SK-N-DZ (cell line): ENCODE data around the gene MTAP.
A peak's percentile ranks its signal among the peaks of the same experiment; 100 is the strongest.

Source experiments
- DNase-seq: peaks from one replicate; pipeline ENCODE4 v3.0.0-alpha.2; 2015; ENCODE audit warnings: low spot score

Gene MTAP

DNA sequence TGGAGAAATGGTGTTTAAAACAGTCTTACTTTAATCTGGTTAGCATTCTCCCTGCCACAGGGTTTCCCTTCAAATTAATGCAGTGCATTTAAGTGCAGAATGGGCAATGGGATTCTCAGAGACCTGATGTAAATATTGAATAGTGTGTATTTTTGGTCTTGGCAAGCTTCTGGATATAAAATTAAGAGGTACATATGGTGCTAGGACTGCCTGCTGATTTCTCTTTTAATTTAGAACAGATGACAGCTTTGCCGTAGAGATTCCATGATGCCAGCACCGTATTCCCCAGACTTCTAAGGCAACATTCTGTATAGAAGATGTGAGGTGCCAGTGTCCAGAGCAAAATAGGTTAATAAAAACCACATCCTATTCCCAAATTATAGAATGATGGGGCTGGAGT, 1.9 kb downstream of the MTAP start:
- DNase-seq: no peak

DNA sequence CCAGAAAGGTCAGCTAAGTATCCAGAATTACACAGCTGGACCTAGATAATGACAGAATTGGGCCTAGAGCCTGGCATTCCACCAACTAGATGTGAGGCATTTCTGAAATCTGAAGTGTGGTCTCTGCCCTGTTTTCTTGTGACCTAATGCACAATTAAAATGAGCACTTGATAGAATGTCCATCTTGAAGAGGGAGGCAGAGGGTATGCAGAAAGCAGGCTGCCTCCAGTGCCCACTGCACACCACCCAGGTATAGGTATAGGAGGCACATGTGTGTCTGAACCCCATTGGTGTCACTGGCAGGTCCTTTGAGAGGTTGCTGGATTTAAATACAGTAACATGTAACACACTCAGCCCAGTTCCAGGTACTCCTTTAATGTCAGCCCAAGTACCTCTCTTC, 2.4 kb downstream of the MTAP start:
- DNase-seq: no peak

DNA sequence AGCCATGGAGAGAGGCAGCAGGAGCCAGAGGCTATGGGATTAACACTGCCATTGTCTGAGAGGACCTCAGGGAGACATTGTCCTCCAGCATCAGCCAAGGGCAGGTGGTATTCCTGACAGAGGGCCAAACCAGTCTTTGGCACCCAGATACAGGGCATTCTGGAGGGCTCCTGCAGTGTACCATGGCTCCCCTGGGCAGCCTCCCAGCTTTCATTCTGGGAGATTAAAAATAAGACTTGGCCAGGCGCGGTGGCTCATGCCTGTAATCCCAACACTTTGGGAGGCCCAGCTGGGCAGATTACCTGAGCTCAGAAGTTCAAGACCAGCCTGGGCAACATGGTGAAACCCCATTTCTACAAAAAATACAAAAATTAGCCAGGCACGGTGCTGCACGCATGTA, 4.2 kb downstream of the MTAP start:
- DNase-seq: no peak

DNA sequence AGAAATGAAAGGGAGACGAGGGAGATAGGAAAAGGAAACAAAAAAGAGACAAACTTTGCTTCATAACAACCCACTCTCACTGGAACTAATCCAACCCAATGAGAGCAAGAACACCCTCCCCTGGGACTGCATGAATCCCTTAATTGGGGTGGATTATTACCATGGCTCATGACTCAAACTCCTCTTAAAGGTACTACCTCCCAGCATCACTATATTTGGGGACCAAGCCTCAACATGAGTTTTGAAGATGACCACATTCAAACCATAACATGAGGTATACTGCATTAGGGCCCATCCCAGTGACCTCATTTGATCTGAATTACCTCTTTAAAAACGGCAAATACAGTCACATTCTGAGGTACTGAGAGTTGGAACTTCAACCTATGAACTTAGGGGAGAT, 8.0 kb downstream of the MTAP start:
- no peak for DNase-seq

DNA sequence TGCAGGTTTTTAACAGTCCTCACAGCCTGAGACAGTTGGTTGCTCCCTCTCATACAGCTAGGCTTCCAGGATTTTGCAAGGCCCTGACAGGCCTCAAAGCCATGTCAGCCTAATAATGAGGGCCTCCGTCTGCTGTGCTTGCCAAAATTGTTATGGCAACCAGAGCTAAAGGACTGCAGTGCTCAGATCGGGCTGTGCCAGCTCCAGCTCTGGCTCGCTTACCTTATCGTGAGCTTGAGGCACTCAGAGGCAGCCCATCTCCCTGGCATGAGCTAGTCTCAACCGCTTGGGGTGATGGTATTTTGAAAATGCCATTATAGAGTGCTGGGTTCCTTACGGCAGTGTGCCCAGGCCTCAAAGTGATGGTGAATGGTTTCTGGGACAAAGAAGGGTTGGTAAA, 8.4 kb downstream of the MTAP start:
- no peak for DNase-seq

DNA sequence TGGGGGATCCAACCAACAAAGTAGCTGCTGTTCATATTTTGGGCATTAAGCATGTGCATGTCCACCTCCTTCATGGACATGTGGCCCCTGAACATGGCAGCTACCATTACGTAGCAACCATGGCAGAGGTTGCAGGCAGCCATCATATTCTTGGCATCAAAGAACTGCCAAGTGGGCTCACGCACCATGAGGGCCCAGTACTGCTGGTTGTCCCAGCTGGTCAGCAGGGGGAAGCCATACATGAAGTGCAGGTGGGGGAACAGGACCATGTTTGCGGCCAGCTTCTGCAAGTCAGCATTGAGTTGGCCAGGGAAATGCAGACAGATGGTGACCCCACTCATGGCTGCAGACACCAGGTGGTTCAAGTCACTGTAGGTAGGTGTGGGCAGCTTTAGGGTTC, 9.5 kb downstream of the MTAP start:
- no peak for DNase-seq

DNA sequence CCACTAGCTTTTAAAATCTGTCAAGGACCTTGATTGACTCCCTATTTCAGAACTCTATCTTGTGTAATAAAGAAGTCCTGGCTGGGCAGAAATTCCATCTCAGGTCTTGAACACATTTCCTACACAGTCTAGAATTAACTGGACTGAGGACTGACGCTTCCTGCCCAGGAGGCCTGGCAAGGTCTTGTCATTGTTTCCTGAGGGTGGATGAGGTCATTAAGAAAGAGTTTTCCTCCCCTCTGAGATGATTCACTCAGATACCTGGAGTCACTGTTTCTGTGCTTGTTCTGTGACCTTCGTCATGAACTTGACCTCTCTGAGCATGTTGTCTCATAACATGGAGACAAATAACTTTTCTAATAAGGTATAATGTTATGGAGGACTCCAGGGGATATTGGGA, 10.0 kb downstream of the MTAP start:
- DNase-seq: no peak

DNA sequence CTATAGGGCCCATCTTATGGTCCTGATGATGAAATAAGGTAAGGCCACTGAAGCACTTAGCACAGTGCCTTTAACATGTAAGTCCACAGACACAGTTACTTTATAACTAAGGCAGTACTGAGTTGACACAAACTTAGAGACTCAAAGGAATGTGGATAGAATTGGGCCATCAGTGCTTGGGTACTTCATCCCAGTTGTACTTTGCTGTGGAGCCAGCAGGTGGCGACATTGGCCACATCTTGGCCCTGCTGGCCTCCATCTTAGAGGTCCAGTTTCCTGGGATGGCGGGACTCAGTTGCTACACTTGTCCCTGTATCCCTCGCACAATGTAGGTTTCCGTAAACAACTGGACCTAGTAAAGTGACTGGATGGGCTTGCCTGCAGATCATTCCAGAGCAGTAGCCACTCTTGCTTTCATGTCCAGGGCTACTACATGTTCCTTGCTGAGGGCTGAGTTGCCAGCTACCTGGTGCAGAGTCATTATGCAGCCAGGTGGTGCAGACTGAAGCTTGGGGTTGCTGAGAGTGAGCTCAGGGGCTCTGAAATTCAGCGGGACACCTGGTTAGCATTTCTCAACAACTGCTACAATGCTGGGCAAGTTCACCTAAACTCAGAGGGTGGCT, 10.6 kb downstream of the MTAP start:
- DNase-seq: peak; percentile 6

DNA sequence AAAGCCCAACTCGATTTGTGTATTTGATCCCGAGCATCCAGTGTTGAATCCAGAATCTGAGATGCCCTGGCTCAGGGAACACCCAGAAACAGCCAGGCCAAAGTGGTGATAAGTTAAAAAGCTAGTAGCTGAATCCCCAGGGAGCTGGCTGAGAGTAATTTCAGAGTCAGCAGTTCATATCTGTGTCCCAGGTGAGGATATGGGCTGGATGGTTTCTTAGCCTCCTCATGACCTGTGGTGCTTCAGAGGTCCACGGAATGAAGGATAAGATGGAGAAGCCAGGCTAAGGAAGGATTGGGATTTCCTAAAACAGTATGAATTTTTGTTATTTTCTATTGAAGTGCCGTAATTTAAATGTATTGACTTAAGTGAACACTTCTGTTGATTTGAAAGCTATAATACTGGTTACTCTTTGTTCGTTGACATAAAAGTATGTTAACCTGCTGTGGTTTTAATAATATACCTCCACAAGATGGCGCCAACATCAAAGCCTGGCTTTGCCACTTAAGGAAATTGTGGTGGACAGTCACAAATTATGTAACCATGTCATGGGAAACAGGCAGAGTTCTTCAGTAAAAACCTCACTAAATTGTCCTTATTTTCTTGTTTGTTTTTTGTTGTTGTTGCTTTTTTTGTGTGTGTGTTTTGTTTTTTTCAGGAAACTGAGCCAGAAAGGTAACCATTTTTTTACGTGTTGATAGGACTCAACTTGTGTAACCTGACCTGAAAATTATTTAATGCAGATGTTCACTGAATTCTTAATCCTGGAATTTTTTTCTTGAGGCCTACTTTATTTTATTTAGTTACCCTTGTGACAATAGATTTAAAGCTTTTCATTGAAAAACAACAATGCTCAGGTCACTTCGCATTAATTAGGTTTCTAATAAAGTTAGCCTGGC, 11.4 kb downstream of the MTAP start:
- DNase-seq: peak; percentile 30

DNA sequence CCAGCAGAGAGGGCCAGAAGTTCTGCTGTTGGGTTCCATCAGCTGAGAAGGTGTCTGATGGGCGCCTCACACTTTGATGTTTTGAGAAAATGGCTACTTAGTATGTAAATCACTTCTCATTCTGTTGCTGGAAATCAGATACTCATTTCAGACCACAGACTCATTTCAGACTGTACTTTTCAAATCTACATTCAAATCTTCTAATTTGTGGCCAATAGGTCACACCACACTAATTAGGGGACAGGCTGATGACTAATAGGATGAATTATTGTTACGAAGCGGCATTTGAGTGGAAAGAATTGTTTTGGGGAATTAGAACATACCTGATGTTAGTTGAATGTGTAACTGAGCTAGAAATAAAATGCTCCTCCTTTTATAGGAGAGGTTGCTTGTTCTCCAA, 13.2 kb downstream of the MTAP start:
- DNase-seq: no peak

DNA sequence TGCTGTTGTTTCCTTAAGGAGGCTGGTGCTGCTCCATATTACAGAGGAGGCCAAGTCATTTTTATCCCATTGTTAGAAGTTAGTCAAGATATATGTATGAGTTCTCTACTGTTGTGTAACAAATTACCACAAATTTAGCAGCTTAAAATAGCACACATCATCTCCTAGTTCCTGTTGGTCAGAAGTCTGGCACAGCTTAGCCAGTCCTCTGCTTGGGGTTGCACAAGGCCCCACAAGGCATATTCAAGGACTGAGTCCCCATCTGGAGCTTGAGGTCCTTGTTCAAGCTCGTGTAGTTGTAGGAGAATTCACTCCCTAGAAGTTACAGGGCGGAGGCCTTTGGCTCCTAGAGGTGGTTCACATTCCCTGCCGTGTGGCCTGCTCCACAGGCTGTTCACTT, 14.7 kb downstream of the MTAP start:
- no peak for DNase-seq

DNA sequence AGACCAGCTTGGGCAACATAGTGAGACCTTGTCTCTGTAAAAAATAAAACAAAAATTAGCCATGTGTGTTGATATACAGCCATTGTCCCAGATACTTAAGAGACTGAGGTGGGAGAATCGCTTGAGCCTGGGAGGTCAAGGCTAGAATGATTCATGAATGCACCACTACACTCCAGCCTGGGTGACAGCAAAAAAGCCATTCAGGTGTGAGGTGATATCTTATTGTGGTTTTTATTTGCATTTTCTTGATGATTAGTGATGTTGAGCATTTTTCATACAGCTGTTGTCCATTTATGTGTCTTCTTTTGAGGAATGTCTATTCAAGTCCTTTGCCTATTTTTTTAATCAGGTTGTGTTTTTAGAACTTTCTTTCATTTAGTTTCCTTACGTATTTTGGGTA, 23.2 kb downstream of the MTAP start:
- DNase-seq: no peak

DNA sequence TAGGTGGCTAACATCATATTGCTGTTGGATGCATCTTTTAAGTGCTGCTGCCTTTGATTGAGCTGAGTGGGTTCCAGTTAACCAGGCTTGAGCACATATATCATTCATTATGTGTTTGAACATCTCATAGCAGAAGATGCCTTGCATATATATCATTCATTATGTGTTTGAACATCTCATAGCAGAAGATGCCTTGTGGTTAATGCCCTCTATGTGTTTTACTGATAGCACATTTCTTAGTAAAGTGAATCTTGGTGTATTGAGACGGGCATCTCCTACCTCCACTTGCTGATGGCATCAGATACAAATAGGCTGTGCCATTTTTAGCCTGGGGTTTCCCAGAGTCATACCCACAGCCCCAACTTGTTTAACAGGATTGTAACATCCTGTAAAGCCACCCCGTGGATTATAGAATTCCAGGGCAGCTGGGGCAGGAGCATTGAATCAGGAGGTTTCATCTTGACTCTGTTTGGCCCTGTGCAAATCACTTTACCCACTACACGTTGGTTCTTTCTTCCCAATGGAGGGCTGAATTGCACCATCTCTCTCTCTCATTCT, 26.5 kb downstream of the MTAP start:
- DNase-seq: no peak

DNA sequence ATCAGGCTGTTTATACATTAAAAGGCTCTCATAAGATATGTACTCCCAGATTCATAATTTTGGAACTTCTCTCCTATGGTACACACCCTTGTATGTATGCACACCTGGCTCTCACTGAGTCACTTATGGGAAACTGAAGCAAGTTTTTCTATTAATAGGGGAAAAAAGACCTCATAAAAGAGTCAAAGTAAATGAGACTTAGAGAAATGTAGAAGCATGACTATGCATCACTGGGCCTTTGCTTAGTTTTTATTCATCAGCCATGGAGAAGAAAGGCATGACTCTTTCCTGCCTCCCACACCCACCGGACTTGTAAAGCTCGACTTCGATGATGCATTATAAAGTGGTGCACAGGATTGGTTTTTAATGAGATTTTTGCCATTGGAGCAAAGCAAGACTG, 28.2 kb downstream of the MTAP start:
- DNase-seq: no peak

DNA sequence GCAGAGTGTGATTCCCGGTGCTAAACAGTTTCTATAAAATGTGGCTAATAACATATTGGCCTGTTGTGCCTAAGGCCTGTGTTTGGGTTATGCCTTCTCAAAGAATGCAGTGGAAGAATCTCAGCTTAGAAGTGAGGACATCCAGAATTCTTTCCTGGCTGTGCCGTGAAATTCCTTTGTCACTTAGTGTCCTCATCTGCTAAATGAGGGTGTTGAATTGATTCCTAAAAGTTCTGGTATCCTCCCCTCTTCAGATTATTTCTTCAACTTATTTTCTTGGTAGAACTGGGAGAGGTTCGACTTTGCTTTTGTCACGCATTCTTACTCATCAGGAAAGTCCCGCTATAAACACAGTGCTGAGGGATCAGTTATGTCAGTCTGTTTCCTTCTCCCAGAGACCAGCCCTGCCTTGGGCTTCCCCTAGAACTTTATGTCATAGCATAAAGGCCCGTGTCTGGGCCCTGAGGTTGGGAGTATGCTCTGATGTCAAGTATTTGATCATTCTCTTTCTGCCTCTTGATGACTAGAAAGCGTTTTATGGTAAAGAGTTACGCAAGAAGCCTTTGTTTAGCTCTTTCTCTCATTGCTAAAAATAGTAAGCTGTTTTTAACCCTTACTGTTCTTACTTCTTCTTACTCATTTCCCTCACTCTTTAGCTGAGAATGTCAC, 29.5 kb downstream of the MTAP start:
- DNase-seq: no peak

DNA sequence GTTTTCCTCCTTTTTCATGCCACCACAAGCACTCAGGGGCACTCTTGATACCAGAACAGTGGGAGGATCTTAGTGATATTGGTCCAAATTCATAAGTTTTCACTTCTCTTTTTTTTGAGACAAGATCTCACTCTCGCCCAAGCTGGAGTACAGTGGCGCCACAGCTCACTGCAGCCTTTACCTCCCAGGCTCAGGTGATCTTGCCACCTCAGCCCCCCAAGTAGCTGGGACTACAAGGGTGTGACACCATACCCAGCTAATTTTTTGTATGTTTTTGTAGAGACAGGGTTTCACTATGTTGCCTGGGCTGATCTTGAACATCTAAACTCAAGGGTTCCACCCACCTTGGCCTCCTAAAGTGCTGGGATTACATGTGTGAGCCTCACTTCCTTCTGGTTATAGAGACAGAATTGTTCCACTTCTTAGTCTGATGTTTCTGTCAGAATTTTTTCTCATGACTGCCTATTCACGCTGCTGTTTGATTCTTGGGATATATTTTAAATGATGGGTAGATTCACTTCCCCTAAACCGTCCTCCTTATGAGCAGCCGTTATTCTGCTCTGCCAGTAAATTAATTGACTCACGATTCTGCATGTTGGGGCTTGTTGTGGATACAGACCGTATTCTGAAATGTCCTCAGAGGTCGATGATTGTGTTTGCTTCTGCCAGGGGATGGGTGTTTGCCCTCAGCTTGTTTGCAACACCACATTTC, 30.8 kb downstream of the MTAP start:
- DNase-seq: no peak

DNA sequence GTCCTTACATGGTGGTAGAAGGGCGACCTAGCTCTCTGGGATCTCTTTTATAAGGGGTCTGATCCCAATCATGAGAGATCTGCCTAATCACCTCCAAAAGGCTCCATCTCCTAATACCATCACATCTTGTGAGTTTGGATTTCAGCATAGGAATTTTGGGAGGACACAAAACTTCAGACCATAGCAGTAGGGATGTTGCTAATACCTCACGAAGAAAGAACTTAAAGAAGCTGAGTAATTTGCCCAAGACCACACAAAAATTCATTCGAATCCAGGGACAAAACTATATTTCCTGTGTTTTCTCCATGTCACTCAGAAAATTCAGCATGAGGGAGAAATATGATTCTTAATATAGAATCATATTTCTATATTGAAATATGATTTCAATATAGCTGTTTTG, 32.7 kb downstream of the MTAP start:
- no peak for DNase-seq

DNA sequence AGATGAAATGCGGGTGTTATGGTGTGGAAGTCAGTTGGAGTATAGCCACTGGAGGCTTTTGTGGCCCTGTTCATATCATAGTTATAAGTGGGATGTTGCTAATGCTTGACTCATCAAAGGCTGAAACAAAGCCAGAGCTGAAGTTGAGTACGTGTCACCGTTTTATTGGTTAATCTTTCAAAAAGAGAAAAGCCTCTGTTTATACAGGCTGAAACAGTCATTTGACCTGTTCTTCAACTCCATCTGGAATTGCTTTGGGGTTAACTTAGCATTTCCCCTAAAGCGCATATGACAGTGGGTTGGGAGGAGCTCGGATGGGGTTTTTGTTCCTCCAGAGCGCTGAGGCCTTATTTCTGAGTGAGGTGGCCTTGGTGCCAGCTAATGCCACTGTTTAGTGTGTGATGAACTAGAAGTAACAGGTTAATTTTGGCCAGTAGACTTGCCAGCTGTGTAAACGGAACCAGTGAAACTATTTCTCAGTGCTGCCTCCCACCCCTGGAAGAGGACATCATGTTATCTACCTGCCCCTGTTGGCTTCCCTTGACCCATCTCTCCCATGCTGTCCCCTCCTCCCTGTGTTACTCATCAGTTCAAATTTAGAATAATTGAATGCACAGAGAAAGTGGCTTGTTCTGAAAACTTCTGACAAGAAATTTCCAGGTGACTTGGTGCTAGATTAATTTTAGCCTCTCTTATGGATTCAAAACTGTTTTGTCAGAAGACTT, 34.2 kb downstream of the MTAP start:
- no peak for DNase-seq

DNA sequence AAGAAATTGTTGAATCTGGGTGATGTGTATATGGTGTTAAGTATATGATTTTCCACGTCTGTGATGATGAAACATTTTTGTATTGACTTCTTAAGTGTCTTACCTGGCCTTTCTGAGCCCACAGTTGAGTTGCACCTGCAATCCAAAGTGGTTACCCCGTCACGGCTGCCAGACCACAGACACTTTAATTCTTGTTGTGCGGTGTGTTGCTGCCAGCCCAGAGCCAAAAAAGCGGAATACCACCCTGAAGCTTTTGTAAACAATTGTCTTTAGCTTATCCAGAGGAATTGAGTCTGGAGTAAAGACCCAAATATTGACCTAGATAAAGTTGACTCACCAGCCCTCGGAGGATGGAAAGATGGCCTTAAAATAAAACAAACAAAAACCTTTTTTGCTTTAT, 35.1 kb downstream of the MTAP start:
- no peak for DNase-seq

DNA sequence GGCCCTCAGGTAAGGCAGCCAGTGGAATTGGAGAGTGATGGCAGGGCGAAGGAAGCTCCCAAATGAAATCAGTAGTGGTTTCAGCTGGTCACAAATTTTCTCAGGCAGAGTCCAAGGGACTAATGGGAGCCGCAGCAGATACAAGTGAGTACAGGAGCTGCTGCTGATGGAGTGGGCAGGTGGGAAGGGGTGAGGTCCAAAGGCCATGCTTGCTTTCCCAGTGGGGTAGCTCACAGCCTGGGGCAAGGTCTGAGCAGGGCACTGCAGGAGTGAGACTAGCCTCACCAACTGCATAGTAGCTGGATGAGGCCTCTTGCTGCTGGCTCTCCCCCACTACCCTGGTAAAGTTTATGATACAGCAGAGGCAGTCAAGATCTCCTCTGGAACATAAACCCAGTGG, 38.2 kb downstream of the MTAP start:
- DNase-seq: no peak

DNA sequence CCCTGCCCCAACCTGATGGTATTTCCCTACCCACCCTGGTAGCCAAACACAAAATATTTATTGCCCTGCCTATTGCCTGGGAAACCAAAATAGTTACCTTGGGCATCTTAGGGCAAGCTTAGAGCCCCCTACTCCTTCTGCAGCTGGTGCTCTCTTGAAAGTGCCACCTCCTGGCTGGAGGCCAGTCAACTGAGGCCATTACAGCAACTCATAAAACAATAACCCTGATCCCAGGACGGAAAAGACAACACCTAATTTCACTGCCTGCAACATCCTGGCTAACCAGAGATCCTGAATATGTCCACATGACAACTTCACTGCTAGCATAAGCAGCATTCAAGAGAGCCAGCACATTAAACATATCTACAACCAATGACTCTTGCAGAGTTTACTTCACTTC, 38.7 kb downstream of the MTAP start:
- DNase-seq: no peak
